ENCODE measurements around the gene NOXA1. TPM values are rescaled to one million over a fixed set of nuclear protein-coding genes. Genes with fewer than 3 reads are reported as not detected.

NOXA1 gene
- total and polyA plus RNA-seq, 4 donors: 1.3 to 3.6 (median 2.4) TPM

GRCh38 chr9:137408651-137409405 lies 14.4 kb upstream of the NOXA1 start:
- peaks cover 5 to 10% (median 6%) of the 10 kb centered on the region in 4 donors for H3K4me1 ChIP-seq (ENCODE audit: control insufficient read depth in 4 of 4, insufficient read depth in 4 of 4, low read length in 3 of 4)

GRCh38 chr9:137409515-137409914 lies 13.7 kb upstream of the NOXA1 start:
- Histone ChIP-seq H3K9me3 (ENCODE audit: control insufficient read depth in 4 of 4, low read length in 3 of 4) (no peaks in the 10 kb centered on the region), H3K27ac (ENCODE audit: low read depth in 1 of 2, low read length in 2 of 2) (no peak overlapping the region), H3K36me3 (ENCODE audit: control insufficient read depth in 4 of 4, insufficient read depth in 3 of 4, low read depth in 1 of 4, low read length in 3 of 4) (no peaks in the 10 kb centered on the region), H3K27me3 (ENCODE audit: control insufficient read depth in 4 of 4, insufficient read depth in 4 of 4, low read length in 3 of 4) (no peaks in the 10 kb centered on the region), H3K9ac (ENCODE audit: low read depth in 1 of 2, low read length in 2 of 2) (no peak overlapping the region), H3K4me1 (ENCODE audit: control insufficient read depth in 4 of 4, insufficient read depth in 4 of 4, low read length in 3 of 4) (peaks cover 5 to 10% (median 6%) of the 10 kb centered on the region in 4 donors), H3K4me3 (ENCODE audit: low read depth in 1 of 3, low read length in 3 of 3) (no peak overlapping the region)
- no peak for DNase-seq (ENCODE audit: low spot score)
- 96% methylated on average over 11 of the region's 11 CpGs for WGBS
- TF ChIP-seq EGR1 (IDR thresholded peaks at IDR 0.05; ENCODE audit: low read depth in 2 of 2): no peak
- no peak for TF ChIP-seq YY1 (IDR thresholded peaks at IDR 0.05)
- no peak for TF ChIP-seq REST (IDR thresholded peaks at IDR 0.05)
- TF ChIP-seq FOXA2 (IDR thresholded peaks at IDR 0.05): no peak
- TF ChIP-seq ZBTB33 (IDR thresholded peaks at IDR 0.05): no peak
- TF ChIP-seq SP1 (IDR thresholded peaks at IDR 0.05): no peak
- TF ChIP-seq GABPA (IDR thresholded peaks at IDR 0.05 in 1 of 2, conservative IDR thresholded peaks at IDR 0.05 in 1 of 2): no peak
- no peak for TF ChIP-seq RXRA (IDR thresholded peaks at IDR 0.05)
- TF ChIP-seq JUND (IDR thresholded peaks at IDR 0.05): no peak

More at GRCh38 chr9:137408651-137409405, 14.4 kb upstream of the NOXA1 start:
- Histone ChIP-seq H3K27me3 (ENCODE audit: control insufficient read depth in 4 of 4, insufficient read depth in 4 of 4, low read length in 3 of 4) (no peaks in the 10 kb centered on the region), H3K9ac (ENCODE audit: low read depth in 1 of 2, low read length in 2 of 2) (no peak overlapping the region), H3K4me3 (ENCODE audit: low read depth in 1 of 3, low read length in 3 of 3) (no peak overlapping the region), H3K9me3 (ENCODE audit: control insufficient read depth in 4 of 4, low read length in 3 of 4) (no peaks in the 10 kb centered on the region), H3K27ac (ENCODE audit: low read depth in 1 of 2, low read length in 2 of 2) (no peak overlapping the region), H3K36me3 (ENCODE audit: control insufficient read depth in 4 of 4, insufficient read depth in 3 of 4, low read depth in 1 of 4, low read length in 3 of 4) (no peaks in the 10 kb centered on the region)
- TF ChIP-seq ZBTB33 (IDR thresholded peaks at IDR 0.05): no peak
- TF ChIP-seq FOXA1 (IDR thresholded peaks at IDR 0.05): no peak
- no peak for TF ChIP-seq SP1 (IDR thresholded peaks at IDR 0.05)
- TF ChIP-seq MAX (IDR thresholded peaks at IDR 0.05): no peak
- TF ChIP-seq FOXA2 (IDR thresholded peaks at IDR 0.05): no peak
- TF ChIP-seq RXRA (IDR thresholded peaks at IDR 0.05): no peak
- no peak for TF ChIP-seq HNF4A (conservative IDR thresholded peaks at IDR 0.05)
- no peak for TF ChIP-seq ATF3 (IDR thresholded peaks at IDR 0.05)
- TF ChIP-seq CTCF (IDR thresholded peaks at IDR 0.05; ENCODE audit: low read depth, low read length, missing input control): no peak
- no peak for TF ChIP-seq HNF4G (IDR thresholded peaks at IDR 0.05)
- no peak for TF ChIP-seq JUND (IDR thresholded peaks at IDR 0.05)
- no peak for TF ChIP-seq YY1 (IDR thresholded peaks at IDR 0.05)
- 96% methylated on average over 24 of the region's 24 CpGs for WGBS
- DNase-seq (ENCODE audit: low spot score): no peak

All from liver (tissue), 9 donors.